Right lobe of liver (tissue), 6 donors: ENCODE measurements around the gene F13B. TPM values are rescaled to one million over a fixed set of nuclear protein-coding genes. Genes with fewer than 3 reads are reported as not detected.

ENCODE experiments used
- ATAC-seq, 4 donors: fragments of 200-7000 bp; cut with Tn5 transposase; one replicate each; pipeline ENCODE4 v1.9.1; 2020; ENCODE audit warnings: mild to moderate bottlenecking in 4 of 4, moderate library complexity in 4 of 4
- DNase-seq, 3 donors: peaks; one replicate each; pipeline ENCODE4 v3.0.0-alpha.2; 2020
- H3K27ac ChIP-seq, 3 donors: fragments of 200-600 bp; one replicate each; pipeline ENCODE4 v1.8.0; 2022
- H3K27me3 ChIP-seq, 2 donors: fragments of 200-600 bp; one replicate each; pipeline ENCODE4 v1.8.0; 2022
- H3K36me3 ChIP-seq, 4 donors: fragments of 200-600 bp; sonication (generic) in 1 of 4; one replicate each; pipeline versions ENCODE4 v1.5.1 to v1.8.0; 2017 to 2022; ENCODE audit warnings: control low read depth in 1 of 4
- H3K4me1 ChIP-seq, 4 donors: fragments of 200-600 bp; sonication (generic) in 1 of 4; one replicate each; pipeline versions ENCODE4 v1.5.1 to v1.8.0; 2017 to 2022; ENCODE audit warnings: control low read depth in 1 of 4
- H3K4me3 ChIP-seq, 3 donors: fragments of 200-600 bp; one replicate each; pipeline ENCODE4 v1.8.0; 2022
- H3K9me3 ChIP-seq, 4 donors: fragments of 200-600 bp; sonication (generic) in 1 of 4; one replicate each; pipeline versions ENCODE4 v1.5.1 to v1.8.0; 2017 to 2022; ENCODE audit warnings: control low read depth in 1 of 4
- POLR2A ChIP-seq: fragments of 450-650 bp; IDR thresholded peaks from one replicate; pipeline ENCODE4 v1.6.1; 2017; ENCODE audit warnings: antibody characterized with exemption, mild to moderate bottlenecking
- WGBS: methylation state at CpG from one replicate; pipeline ENCODE4 v1.1.6; 2018; ENCODE audit warnings: low coverage, low lambda C conversion rate; ENCODE audit not compliant: insufficient coverage; ENCODE audit errors: missing lambda C conversion rate; 5-methylcytosine and 5-hydroxymethylcytosine counted together
- intact Hi-C, 2 donors: fragments of 100-400 bp; cut with DNase I; formaldehyde crosslinking; loops; one replicate each; pipeline versions ENCODE4 v1.11.2 to v1.14.1; 2022
- total RNA-seq, 6 experiments: library from RNA; depleted of rRNA in 2 of 6; stranded (reverse); fragments of >200 nt in 2 of 6; fragmentation: NEBNext Ultra II Directional in 3 of 6; extraction: Animal tissue kit (Norgen Biotek cat#: 25700) in 3 of 6; gene quantifications; one replicate each; pipeline versions ENCODE4 v1.1.0 to v1.2.4, GENCODE V29; 2016 to 2023
- TF ChIP-seq, protein P1 (sequence below), 4 donors: fragments of 200-600 bp in 3 of 4; fragments of 450-650 bp in 1 of 4; IDR thresholded peaks; one replicate each; pipeline versions ENCODE4 v1.5.1 to v1.8.0; 2016 to 2022; ENCODE audit warnings: antibody characterized with exemption in 4 of 4, mild to moderate bottlenecking in 2 of 4
- donor health status: DM: no; HTN: yes; CAD: no.
- donor health status: DM: no; HTN: no; CAD: no.
- donor health status: DM: no; HTN: no; CAD: no.
- donor health status: DM: no; HTN: yes; CAD: no.
- donor health status: DM: no; HTN: yes; CAD: no.

Gene F13B
- total RNA-seq, 6 experiments from 2014 or later = 20.2 to 143 (median 45.3) TPM

DNA sequence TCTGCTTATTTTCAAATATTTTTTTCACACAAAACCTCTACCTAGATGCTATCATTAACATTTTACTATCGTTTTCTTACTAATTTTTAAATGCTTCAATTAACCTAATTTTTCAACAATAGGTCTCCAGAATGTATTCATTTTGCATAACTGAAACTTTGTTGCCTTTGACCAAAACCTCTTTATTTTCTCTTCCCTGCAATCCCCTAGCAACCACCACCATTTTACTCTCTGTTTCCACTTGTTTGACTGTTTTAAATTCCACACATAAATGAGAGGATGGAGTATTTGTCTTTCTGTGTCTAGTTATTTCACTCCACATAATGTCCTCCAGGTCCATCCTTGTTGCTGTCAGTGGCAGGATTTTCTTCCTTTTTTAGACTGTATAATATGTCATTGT is 9.5 kb upstream of the F13B start:
- DNase-seq (no peak), ATAC-seq (no peak)
- no peak for TF ChIP-seq POLR2A
- TF ChIP-seq, protein P1, sequence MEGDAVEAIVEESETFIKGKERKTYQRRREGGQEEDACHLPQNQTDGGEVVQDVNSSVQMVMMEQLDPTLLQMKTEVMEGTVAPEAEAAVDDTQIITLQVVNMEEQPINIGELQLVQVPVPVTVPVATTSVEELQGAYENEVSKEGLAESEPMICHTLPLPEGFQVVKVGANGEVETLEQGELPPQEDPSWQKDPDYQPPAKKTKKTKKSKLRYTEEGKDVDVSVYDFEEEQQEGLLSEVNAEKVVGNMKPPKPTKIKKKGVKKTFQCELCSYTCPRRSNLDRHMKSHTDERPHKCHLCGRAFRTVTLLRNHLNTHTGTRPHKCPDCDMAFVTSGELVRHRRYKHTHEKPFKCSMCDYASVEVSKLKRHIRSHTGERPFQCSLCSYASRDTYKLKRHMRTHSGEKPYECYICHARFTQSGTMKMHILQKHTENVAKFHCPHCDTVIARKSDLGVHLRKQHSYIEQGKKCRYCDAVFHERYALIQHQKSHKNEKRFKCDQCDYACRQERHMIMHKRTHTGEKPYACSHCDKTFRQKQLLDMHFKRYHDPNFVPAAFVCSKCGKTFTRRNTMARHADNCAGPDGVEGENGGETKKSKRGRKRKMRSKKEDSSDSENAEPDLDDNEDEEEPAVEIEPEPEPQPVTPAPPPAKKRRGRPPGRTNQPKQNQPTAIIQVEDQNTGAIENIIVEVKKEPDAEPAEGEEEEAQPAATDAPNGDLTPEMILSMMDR (IDR thresholded peaks at IDR 0.05) = no peak
- Histone ChIP-seq H3K4me1 (no peaks in the 10 kb centered on the region), H3K4me3 (no peak overlapping the region), H3K36me3 (no peaks in the 10 kb centered on the region), H3K27ac (no peak overlapping the region), H3K27me3 (no peaks in the 10 kb centered on the region), H3K9me3 (no peaks in the 10 kb centered on the region)
- intact Hi-C loops = no loop called here
- 60% methylated on average over 1 of the region's 1 CpG for WGBS

DNA sequence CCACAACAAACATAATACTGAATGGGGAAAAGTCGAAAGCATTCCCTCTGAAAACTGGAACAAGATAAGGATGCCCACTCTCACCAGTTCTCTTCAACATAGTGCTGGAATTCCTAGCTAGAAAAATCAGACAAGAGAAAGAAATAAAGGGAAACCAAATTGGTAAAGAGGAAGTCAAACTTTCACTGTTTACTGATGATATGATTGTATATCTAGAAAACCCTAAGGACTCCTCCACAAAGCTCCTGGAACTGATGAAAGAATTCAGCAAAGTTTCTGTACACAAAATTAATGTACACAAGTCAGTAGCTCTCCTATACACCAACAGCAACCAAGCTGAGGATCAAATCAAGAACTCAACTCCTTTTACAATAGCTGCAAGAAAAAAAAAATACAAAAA is 6.9 kb upstream of the F13B start:
- Histone ChIP-seq H3K4me1 (no peaks in the 10 kb centered on the region), H3K27ac (no peak overlapping the region), H3K27me3 (no peaks in the 10 kb centered on the region), H3K36me3 (no peaks in the 10 kb centered on the region), H3K4me3 (no peak overlapping the region), H3K9me3 (no peaks in the 10 kb centered on the region)
- ATAC-seq (no peak), DNase-seq (no peak)
- intact Hi-C loops = no loop called here
- 67% methylated on average over 1 of the region's 1 CpG for WGBS
- TF ChIP-seq POLR2A = no peak
- TF ChIP-seq, protein P1 (IDR thresholded peaks at IDR 0.05) = no peak

DNA sequence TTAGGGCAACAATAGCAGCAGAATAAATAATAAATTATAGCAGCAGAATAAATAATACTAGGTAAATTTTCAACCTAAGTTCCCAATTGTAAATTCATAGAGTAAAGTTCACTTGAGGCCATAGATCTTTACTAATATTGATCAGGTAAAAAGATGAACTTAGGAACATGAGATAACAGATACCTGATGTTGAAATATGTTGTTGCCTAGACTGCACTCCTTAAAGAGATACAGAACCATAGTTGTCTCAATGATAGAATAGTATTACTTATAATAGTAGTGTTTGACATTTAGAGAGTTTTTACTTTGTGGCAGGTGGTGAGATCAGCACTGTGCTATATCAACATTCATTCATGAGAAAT is 378 bp upstream of the F13B start:
- TF ChIP-seq, protein P1 (IDR thresholded peaks at IDR 0.05) = no peak
- TF ChIP-seq POLR2A = no peak
- peak overlapping the region; percentile 13 to 56 (median 49) for H3K4me3 ChIP-seq
- H3K27me3 ChIP-seq = no peaks in the 10 kb centered on the region
- DNase-seq (no peak), ATAC-seq (peak; percentile 77 to 90 (median 78))
- no peaks in the 10 kb centered on the region for H3K9me3 ChIP-seq
- intact Hi-C loops = loop anchor here in 1 of 2 donors (10.0 kb wide), 1 partner anchor 243 kb away; no protein-coding TSS in a partner anchor
- H3K27ac ChIP-seq = peak overlapping the region in 2 of 3 donors; percentile 50 to 53
- peaks cover 0 to 19% (median 7%) of the 10 kb centered on the region in 4 donors for H3K4me1 ChIP-seq
- no peaks in the 10 kb centered on the region for H3K36me3 ChIP-seq

DNA sequence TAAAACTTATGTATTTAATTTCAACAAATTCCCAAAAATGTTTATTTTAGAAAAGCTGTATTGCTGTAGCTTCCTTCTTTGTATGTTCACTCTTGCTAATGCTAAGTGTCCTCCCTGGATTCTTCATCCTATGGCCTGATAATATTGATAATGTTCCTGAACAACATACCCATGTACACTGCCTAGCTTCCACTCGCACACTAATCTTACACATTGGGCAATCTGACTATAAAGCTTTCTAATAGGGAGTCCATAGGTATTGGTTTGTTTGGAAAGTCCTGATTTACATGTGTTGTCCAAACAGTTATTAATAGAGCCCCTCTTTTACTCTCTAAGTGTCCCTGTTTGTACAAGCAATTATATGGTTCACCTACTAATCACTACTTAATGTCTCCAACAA is 783 bp downstream of the F13B start:
- Histone ChIP-seq H3K9me3 (no peaks in the 10 kb centered on the region), H3K4me3 (peak overlapping the region; percentile 13 to 56 (median 49)), H3K27ac (peak overlapping the region in 2 of 3 donors; percentile 50 to 53), H3K36me3 (no peaks in the 10 kb centered on the region), H3K27me3 (no peaks in the 10 kb centered on the region), H3K4me1 (peaks cover 0 to 27% (median 8%) of the 10 kb centered on the region in 4 donors)
- ATAC-seq = peak; percentile 45 to 60 (median 54)
- intact Hi-C loops = loop anchor here in 1 of 2 donors (10.0 kb wide), 1 partner anchor 241 kb away; no protein-coding TSS in a partner anchor
- TF ChIP-seq POLR2A = no peak
- TF ChIP-seq, protein P1 (IDR thresholded peaks at IDR 0.05) = no peak
- no peak for DNase-seq
- WGBS = 25% methylated on average over 1 of the region's 1 CpG

DNA sequence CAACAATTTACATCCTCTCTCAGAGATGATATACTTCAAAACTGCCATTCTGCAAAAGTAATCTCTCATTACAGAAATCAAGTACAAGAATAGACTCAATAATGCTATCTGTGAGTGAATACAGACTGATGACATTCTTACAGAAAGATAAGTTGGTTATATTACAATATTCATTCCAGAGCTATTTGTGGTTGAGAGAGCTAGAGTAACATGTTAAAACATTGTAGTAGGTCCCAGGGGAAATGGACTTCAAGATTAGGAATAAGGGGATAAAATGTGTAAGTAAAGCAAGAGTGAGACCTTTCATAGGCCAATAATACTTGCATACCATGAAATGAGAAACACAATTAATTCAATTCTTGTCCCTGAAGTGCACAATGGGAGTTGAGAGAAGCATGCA is 1.5 kb downstream of the F13B start:
- ATAC-seq (no peak), DNase-seq (no peak)
- intact Hi-C loops = loop anchor here in 1 of 2 donors (10.0 kb wide), 1 partner anchor 241 kb away; no protein-coding TSS in a partner anchor
- Histone ChIP-seq H3K27ac (peak overlapping the region in 1 of 3 donors; percentile 50), H3K4me3 (peak overlapping the region; percentile 13 to 56 (median 49)), H3K36me3 (peaks cover 0 to 2% (median 0%) of the 10 kb centered on the region in 4 donors), H3K4me1 (peaks cover 0 to 31% (median 8%) of the 10 kb centered on the region in 4 donors), H3K27me3 (no peaks in the 10 kb centered on the region), H3K9me3 (no peaks in the 10 kb centered on the region)
- TF ChIP-seq, protein P1 (IDR thresholded peaks at IDR 0.05) = no peak
- no peak for TF ChIP-seq POLR2A
